GM20431 (cell line): ENCODE data around the gene B4GALT7.
"Not testable (repeated sequence)": the region's sequence is repeated elsewhere in the genome, so short reads cannot be mapped to it uniquely, and the experiment has no call there.

Experiments
- in situ Hi-C: fragments of 300-500 bp; cut with MseI, MboI; formaldehyde crosslinking; loops from one replicate; pipeline ENCODE4 v1.15.0; 2020; ENCODE audit warnings: low sequenced_read_pairs; ENCODE audit not compliant: unreplicated experiment

The B4GALT7 gene

GRCh38 chr5:177607452-177608192, 7.7 kb downstream of the B4GALT7 start:
- in situ Hi-C loops = loop anchor here (25.0 kb wide), 1 partner anchor 455 kb away; no protein-coding TSS in a partner anchor

- in situ Hi-C loops = loop anchor here (25.0 kb wide), 1 partner anchor 454 kb away; no protein-coding TSS in a partner anchor
These were observed 8.5 kb downstream of the B4GALT7 start for GRCh38 chr5:177608243-177609075.

GRCh38 chr5:177609076-177610059, 9.4 kb downstream of the B4GALT7 start:
- in situ Hi-C loops = loop anchor here (25.0 kb wide), 1 partner anchor 453 kb away; no protein-coding TSS in a partner anchor

GRCh38 chr5:177610131-177610769, 10.3 kb downstream of the B4GALT7 start:
- in situ Hi-C loops = loop anchor here (25.0 kb wide), 1 partner anchor 452 kb away; no protein-coding TSS in a partner anchor

- in situ Hi-C loops = loop anchor here (25.0 kb wide), 1 partner anchor 451 kb away; no protein-coding TSS in a partner anchor
These were observed 11.0 kb downstream of the B4GALT7 start for GRCh38 chr5:177610770-177611445.

- in situ Hi-C loops = loop anchor here (25.0 kb wide), 1 partner anchor 451 kb away; no protein-coding TSS in a partner anchor
These were observed 11.7 kb downstream of the B4GALT7 start for GRCh38 chr5:177611446-177612214.

GRCh38 chr5:177612215-177612673, 12.3 kb downstream of the B4GALT7 start:
- in situ Hi-C loops = loop anchor here (25.0 kb wide), 1 partner anchor 450 kb away; no protein-coding TSS in a partner anchor

- in situ Hi-C loops = loop anchor here (25.0 kb wide), 1 partner anchor 442 kb away; no protein-coding TSS in a partner anchor
These were observed 20.6 kb downstream of the B4GALT7 start for GRCh38 chr5:177620560-177620959.

- in situ Hi-C loops = loop anchor here (25.0 kb wide), 1 partner anchor 438 kb away; no protein-coding TSS in a partner anchor
These were observed 24.2 kb downstream of the B4GALT7 start for GRCh38 chr5:177624172-177624571.

- in situ Hi-C loops = not testable (repeated sequence)
These were observed 30.3 kb downstream of the B4GALT7 start for GRCh38 chr5:177630186-177630585.

GRCh38 chr5:177634912-177635311, 35.0 kb downstream of the B4GALT7 start:
- in situ Hi-C loops = not testable (repeated sequence)

- in situ Hi-C loops = not testable (repeated sequence)
These were observed 45.5 kb downstream of the B4GALT7 start for GRCh38 chr5:177645462-177645861.

GRCh38 chr5:177651235-177651634, 51.3 kb downstream of the B4GALT7 start:
- in situ Hi-C loops = not testable (repeated sequence)

- in situ Hi-C loops = not testable (repeated sequence)
These were observed 57.9 kb downstream of the B4GALT7 start for GRCh38 chr5:177657846-177658245.

- in situ Hi-C loops = not testable (repeated sequence)
These were observed 58.6 kb downstream of the B4GALT7 start for GRCh38 chr5:177658542-177658941.
